ENCODE data around the gene CLEC20A.
A peak's percentile ranks its signal among the peaks of the same experiment; 100 is the strongest.

Gene CLEC20A

GRCh38 chr1:178496410-178497135 lies at the start of gene CLEC20A:
Gene CLEC20A, minus strand, starts transcription at chr1:178496964. Its CDS starts 25 bp downstream, at chr1:178496939.
- DNase-seq (ENCODE audit: low read depth in 3 of 3, low spot score in 1 of 3), result no peak

- no peak for DNase-seq (ENCODE audit: low read depth in 3 of 3, low spot score in 1 of 3)
Observed at GRCh38 chr1:178544531-178544930, 47.8 kb upstream of the CLEC20A start.

GRCh38 chr1:178543290-178543607 lies 46.5 kb upstream of the CLEC20A start:
- DNase-seq (ENCODE audit: low read depth in 3 of 3, low spot score in 1 of 3), result no peak

- peak; percentile 39 to 90 (median 73) for DNase-seq (ENCODE audit: low read depth in 3 of 3, low spot score in 1 of 3)
Observed at GRCh38 chr1:178542554-178543289, 46.0 kb upstream of the CLEC20A start.

- peak in 1 of 3 donors; percentile 15 for DNase-seq (ENCODE audit: low read depth in 3 of 3, low spot score in 1 of 3)
Observed at GRCh38 chr1:178541829-178542553, 45.2 kb upstream of the CLEC20A start.

- DNase-seq (ENCODE audit: low read depth in 3 of 3, low spot score in 1 of 3), result no peak
Observed at GRCh38 chr1:178541379-178541778, 44.6 kb upstream of the CLEC20A start.

GRCh38 chr1:178540646-178541045 lies 43.9 kb upstream of the CLEC20A start:
- DNase-seq (ENCODE audit: low read depth in 3 of 3, low spot score in 1 of 3), result no peak

- DNase-seq (ENCODE audit: low read depth in 3 of 3, low spot score in 1 of 3), result no peak
Observed at GRCh38 chr1:178540204-178540603, 43.4 kb upstream of the CLEC20A start.

- DNase-seq (ENCODE audit: low read depth in 3 of 3, low spot score in 1 of 3), result no peak
Observed at GRCh38 chr1:178539291-178539690, 42.5 kb upstream of the CLEC20A start.

- DNase-seq (ENCODE audit: low read depth in 3 of 3, low spot score in 1 of 3), result no peak
Observed at GRCh38 chr1:178538192-178538916, 41.6 kb upstream of the CLEC20A start.

- DNase-seq (ENCODE audit: low read depth in 3 of 3, low spot score in 1 of 3), result no peak
Observed at GRCh38 chr1:178537382-178538090, 40.8 kb upstream of the CLEC20A start.

- DNase-seq (ENCODE audit: low read depth in 3 of 3, low spot score in 1 of 3), result no peak
Observed at GRCh38 chr1:178536844-178537371, 40.1 kb upstream of the CLEC20A start.

GRCh38 chr1:178536329-178536728 lies 39.6 kb upstream of the CLEC20A start:
- no peak for DNase-seq (ENCODE audit: low read depth in 3 of 3, low spot score in 1 of 3)

- DNase-seq (ENCODE audit: low read depth in 3 of 3, low spot score in 1 of 3), result no peak
Observed at GRCh38 chr1:178534137-178534868, 37.5 kb upstream of the CLEC20A start.

GRCh38 chr1:178533121-178533946 lies 36.6 kb upstream of the CLEC20A start:
- DNase-seq (ENCODE audit: low read depth in 3 of 3, low spot score in 1 of 3), result no peak

GRCh38 chr1:178532392-178532791 lies 35.6 kb upstream of the CLEC20A start:
- peak; percentile 10 to 66 (median 42) for DNase-seq (ENCODE audit: low read depth in 3 of 3, low spot score in 1 of 3)

- DNase-seq (ENCODE audit: low read depth in 3 of 3, low spot score in 1 of 3), result no peak
Observed at GRCh38 chr1:178531887-178532286, 35.1 kb upstream of the CLEC20A start.

- DNase-seq (ENCODE audit: low read depth in 3 of 3, low spot score in 1 of 3), result no peak
Observed at GRCh38 chr1:178530502-178530901, 33.7 kb upstream of the CLEC20A start.

GRCh38 chr1:178530037-178530402 lies 33.3 kb upstream of the CLEC20A start:
- no peak for DNase-seq (ENCODE audit: low read depth in 3 of 3, low spot score in 1 of 3)
